Right atrium auricular region (tissue), 2 donors: Measurements from ENCODE around the gene CAMTA1. TPM values are rescaled to one million over a fixed set of nuclear protein-coding genes. Genes with fewer than 3 reads are reported as not detected.

ENCODE experiments used
- DNase-seq: peaks from one replicate; pipeline ENCODE4 v3.0.0-alpha.2; 2019; ENCODE audit warnings: low spot score
- H3K27ac ChIP-seq, 2 donors: fragments of 200-600 bp; sonication (generic); 1 replicate in 1 of 2; 2 replicates in 1 of 2; pipeline ENCODE4 v1.5.1; 2016 to 2019
- H3K27me3 ChIP-seq, 2 donors: fragments of 200-600 bp; sonication (generic); one replicate each; pipeline versions ENCODE4 v1.5.1 to v1.6.0; 2017 to 2019
- H3K36me3 ChIP-seq: fragments of 200-600 bp; sonication (generic); one replicate; pipeline ENCODE4 v1.5.1; 2016
- H3K4me1 ChIP-seq, 2 donors: fragments of 200-600 bp; sonication (generic); one replicate each; pipeline versions ENCODE4 v1.5.1 to v1.6.0; 2017 to 2019
- H3K4me3 ChIP-seq, 2 donors: fragments of 200-600 bp; sonication (generic); 1 replicate in 1 of 2; 2 replicates in 1 of 2; pipeline ENCODE4 v1.5.1; 2017 to 2019; ENCODE audit warnings: mild to moderate bottlenecking in 1 of 2, moderate library complexity in 1 of 2
- H3K9me3 ChIP-seq, 2 donors: fragments of 200-600 bp; sonication (generic); one replicate each; pipeline ENCODE4 v1.5.1; 2019
- total RNA-seq, 2 donors: library from RNA; depleted of rRNA; stranded (reverse); fragments of >200 nt; gene quantifications; one replicate each; pipeline ENCODE4 v1.1.0, GENCODE V29; 2016
- TF ChIP-seq, protein P1 (sequence below), 2 donors: fragments of 200-600 bp; sonication (generic); IDR thresholded peaks; one replicate each; pipeline ENCODE4 v1.5.1; 2019; ENCODE audit warnings: antibody characterized with exemption in 2 of 2

Gene CAMTA1
- total RNA-seq, 2 donors from 2014 or later = 132 to 190 TPM

DNA sequence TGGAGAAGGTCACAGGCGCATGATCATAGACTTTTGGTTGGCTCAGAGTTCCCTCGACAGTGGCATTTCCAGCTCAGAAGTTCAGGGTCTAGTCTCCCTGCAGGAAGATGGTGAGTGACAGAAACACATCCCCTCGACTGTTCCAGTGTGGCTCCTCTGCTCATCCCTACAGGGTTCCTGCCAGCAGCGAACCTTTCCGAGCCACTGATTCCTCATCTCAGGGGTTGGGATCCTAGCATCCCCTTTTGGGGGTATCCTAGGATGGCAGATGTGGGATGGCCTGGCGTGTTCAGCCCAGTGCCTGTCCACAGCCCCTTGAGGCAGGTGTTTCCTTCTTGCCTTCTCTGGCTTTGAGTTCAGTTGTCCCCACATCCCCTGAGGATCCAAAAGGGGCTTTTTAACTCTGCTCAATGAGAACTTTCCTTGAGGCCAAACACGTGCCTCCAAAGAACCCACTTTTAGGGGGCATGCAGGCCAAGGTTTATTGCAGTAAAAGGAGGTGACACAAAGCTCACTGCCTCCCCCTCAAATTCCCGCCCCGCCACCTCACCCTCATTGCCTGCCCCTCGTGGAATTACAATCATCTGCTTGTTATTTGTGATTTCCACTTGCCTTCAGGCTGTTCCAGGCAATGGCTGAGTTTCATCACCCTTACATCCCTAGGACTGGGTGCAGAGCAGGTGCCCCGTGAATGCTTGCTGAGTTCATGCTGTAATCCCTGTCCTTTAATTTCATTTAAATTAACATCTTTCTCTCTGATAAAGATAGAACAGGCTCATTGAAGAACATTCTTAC is 440.7 kb downstream of the CAMTA1 start:
- no peaks in the 10 kb centered on the region for H3K27me3 ChIP-seq
- H3K36me3 ChIP-seq = no peaks in the 10 kb centered on the region
- H3K27ac ChIP-seq = no peak overlapping the region
- no peak overlapping the region for H3K4me3 ChIP-seq
- H3K4me1 ChIP-seq = no peaks in the 10 kb centered on the region
- TF ChIP-seq, protein P1, sequence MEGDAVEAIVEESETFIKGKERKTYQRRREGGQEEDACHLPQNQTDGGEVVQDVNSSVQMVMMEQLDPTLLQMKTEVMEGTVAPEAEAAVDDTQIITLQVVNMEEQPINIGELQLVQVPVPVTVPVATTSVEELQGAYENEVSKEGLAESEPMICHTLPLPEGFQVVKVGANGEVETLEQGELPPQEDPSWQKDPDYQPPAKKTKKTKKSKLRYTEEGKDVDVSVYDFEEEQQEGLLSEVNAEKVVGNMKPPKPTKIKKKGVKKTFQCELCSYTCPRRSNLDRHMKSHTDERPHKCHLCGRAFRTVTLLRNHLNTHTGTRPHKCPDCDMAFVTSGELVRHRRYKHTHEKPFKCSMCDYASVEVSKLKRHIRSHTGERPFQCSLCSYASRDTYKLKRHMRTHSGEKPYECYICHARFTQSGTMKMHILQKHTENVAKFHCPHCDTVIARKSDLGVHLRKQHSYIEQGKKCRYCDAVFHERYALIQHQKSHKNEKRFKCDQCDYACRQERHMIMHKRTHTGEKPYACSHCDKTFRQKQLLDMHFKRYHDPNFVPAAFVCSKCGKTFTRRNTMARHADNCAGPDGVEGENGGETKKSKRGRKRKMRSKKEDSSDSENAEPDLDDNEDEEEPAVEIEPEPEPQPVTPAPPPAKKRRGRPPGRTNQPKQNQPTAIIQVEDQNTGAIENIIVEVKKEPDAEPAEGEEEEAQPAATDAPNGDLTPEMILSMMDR (IDR thresholded peaks at IDR 0.05) = no peak
- H3K9me3 ChIP-seq = no peaks in the 10 kb centered on the region
- no peak for DNase-seq

DNA sequence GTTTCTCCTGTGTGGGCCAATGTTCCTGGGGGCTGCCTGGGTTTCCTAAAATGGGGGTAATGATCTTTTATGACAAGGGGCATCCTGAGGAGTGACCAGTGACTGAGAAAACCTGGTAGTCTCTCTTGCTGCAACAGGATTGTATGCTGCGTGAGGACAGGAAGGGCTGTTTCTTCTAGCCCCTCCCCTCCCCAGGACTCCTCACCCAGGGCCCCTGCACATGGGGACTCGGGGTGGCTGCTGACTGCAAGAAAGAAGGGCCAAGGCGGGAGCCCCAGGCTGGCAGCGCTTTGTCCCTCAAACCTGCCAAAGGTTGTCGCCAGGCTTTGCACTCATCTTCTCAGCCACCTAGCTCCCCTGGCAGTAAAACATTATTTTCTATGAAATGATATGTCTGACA is 442.4 kb downstream of the CAMTA1 start:
- Histone ChIP-seq H3K27me3 (no peaks in the 10 kb centered on the region), H3K4me3 (no peak overlapping the region), H3K4me1 (no peaks in the 10 kb centered on the region), H3K9me3 (no peaks in the 10 kb centered on the region), H3K36me3 (no peaks in the 10 kb centered on the region), H3K27ac (no peak overlapping the region)
- TF ChIP-seq, protein P1 (IDR thresholded peaks at IDR 0.05) = no peak
- DNase-seq = no peak

DNA sequence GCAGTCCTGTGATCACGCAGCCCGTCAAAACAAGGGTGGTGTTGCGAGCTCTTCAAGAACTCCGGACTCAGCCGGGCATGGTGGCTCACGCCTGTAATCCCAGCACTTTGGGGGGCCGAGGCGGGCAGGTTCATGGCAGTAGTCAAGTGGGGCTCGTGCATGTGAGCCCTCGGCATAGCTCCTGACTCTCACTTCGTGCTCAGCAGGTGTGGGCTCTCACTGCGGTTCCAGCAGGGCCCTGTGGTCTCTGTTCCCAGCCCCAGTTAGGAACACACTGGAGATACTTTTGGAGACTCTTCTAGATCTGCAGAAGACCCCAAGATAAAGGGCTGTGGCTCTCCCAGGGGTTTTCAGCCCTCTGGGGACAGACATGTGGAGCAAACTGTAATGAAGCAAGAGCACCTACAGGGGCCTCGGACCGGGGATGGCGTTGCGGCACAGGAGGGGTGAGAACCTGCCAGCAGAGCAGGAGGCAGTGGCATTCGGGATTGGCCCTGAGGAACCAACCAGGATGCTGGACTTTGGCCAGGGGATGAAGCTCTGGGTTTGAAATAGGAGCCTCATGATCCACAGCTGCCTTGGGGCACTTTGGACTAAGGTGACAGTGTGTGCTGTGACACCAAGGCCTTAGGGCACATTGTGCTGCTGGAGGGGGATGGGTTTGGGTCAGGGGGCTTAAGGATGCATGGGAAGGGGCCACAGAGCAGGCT is 443.2 kb downstream of the CAMTA1 start:
- no peak overlapping the region for H3K27ac ChIP-seq
- H3K4me1 ChIP-seq = no peaks in the 10 kb centered on the region
- DNase-seq = no peak
- no peaks in the 10 kb centered on the region for H3K27me3 ChIP-seq
- TF ChIP-seq, protein P1 (IDR thresholded peaks at IDR 0.05) = no peak
- H3K36me3 ChIP-seq = no peaks in the 10 kb centered on the region
- H3K9me3 ChIP-seq = no peaks in the 10 kb centered on the region
- no peak overlapping the region for H3K4me3 ChIP-seq

DNA sequence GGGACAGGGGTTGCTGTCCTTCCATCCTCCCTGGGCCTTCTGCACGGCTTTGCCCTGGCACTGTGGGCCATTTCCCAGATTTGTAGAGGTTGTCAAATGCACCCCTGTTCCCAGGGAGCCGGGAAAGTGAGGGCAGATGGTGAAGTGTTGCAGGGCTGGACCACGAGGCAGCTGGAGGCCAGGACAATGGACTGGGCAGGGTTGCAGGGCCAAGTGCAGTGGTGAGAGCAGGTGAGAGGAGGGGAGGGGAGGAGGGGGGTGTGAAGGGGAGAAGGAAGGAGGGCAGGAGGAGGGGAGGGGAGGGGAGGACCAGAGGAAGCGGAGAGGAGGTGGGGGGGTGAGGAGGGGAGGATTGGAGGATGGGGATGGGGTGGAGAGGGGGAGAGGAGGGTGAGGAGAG is 443.9 kb downstream of the CAMTA1 start:
- no peak overlapping the region for H3K4me3 ChIP-seq
- no peaks in the 10 kb centered on the region for H3K9me3 ChIP-seq
- no peaks in the 10 kb centered on the region for H3K27me3 ChIP-seq
- no peaks in the 10 kb centered on the region for H3K36me3 ChIP-seq
- no peaks in the 10 kb centered on the region for H3K4me1 ChIP-seq
- DNase-seq = no peak
- TF ChIP-seq, protein P1 (IDR thresholded peaks at IDR 0.05) = no peak
- H3K27ac ChIP-seq = no peak overlapping the region

DNA sequence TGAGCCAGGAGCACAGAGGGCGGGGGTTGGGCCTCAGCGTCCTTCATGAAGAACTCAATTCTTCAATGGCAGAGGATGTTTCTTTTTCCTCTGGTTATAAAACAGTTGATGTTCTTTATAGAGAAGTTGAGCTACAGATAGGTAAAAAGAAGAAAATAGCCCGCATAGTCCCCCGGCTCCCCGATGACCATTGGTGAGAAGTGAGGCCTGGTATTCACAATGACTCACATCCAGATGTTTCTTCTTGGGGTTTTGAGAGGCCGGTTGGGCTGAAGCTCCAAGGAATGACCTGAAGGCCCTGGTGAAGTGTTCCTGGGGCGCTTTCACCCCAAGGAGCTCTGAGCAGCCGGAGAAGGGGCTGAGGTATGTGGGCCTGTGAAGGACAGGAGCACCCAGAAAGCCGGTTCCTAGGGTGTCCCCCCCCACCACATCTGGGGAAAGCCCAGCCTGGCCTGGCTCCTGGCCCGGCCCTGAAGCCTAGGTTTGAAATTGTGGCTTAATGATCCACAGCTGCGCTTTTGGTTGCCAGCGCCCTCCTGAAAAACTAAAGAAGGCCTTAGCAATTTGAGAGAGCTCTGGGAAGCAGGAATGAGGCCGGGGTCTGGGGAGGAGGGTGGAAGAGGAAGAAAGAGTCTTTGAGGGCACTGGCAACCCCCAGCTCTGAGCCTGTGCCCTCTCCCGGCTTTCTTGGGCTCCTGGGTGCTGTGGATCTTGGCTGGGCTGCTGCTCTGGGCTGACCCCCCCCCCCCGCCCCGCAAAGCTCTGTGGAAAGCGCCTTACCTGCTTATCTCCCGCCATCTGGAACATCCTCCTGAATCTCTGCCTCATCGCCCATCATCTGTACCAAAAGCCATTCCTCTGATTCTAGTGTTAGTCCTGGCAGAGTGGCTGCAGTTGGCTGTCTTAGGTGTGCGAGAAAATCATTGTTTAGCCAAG is 444.7 kb downstream of the CAMTA1 start:
- TF ChIP-seq, protein P1 (IDR thresholded peaks at IDR 0.05) = no peak
- no peak overlapping the region for H3K27ac ChIP-seq
- no peaks in the 10 kb centered on the region for H3K36me3 ChIP-seq
- H3K4me1 ChIP-seq = no peaks in the 10 kb centered on the region
- H3K4me3 ChIP-seq = no peak overlapping the region
- no peaks in the 10 kb centered on the region for H3K9me3 ChIP-seq
- DNase-seq = no peak
- H3K27me3 ChIP-seq = no peaks in the 10 kb centered on the region
